Gastroesophageal sphincter (tissue), 4 donors: ENCODE results near the gene BNIP5. TPM values are rescaled to one million over a fixed set of nuclear protein-coding genes. Genes with fewer than 3 reads are reported as not detected.

Experiments used
- ATAC-seq: fragments of 150-250 bp; one replicate; pipeline ENCODE4 v1.9.1; 2016; ENCODE audit warnings: mild to moderate bottlenecking, moderate library complexity
- H3K27ac ChIP-seq, 4 donors: fragments of 200-600 bp; sonication (generic) in 3 of 4; 1 replicate in 3 of 4; 2 replicates in 1 of 4; pipeline ENCODE4 v1.5.1; 2016 to 2019
- H3K27me3 ChIP-seq: fragments of 200-600 bp; sonication (generic); one replicate; pipeline ENCODE4 v1.5.1; 2019
- H3K36me3 ChIP-seq, 2 donors: fragments of 200-600 bp; sonication (generic); one replicate each; pipeline ENCODE4 v1.5.1; 2019; ENCODE audit warnings: control low read depth in 1 of 2
- H3K4me1 ChIP-seq, 3 donors: fragments of 200-600 bp; sonication (generic); 1 replicate in 2 of 3; 2 replicates in 1 of 3; pipeline ENCODE4 v1.5.1; 2016 to 2019; ENCODE audit warnings: control low read depth in 2 of 3
- H3K4me3 ChIP-seq, 2 donors: fragments of 200-600 bp; sonication (generic); one replicate each; pipeline ENCODE4 v1.5.1; 2019; ENCODE audit warnings: mild to moderate bottlenecking in 1 of 2, moderate library complexity in 1 of 2
- H3K9me3 ChIP-seq, 3 donors: fragments of 200-600 bp; sonication (generic); one replicate each; pipeline ENCODE4 v1.5.1; 2017 to 2019; ENCODE audit warnings: control low read depth in 2 of 3
- EP300 ChIP-seq: sonication (generic); formaldehyde crosslinking; IDR thresholded peaks from one replicate; pipeline ENCODE4 v1.6.1; 2017; ENCODE audit warnings: antibody characterized with exemption, mild to moderate bottlenecking
- POLR2A ChIP-seq, 2 donors: fragments of 450-650 bp; IDR thresholded peaks; one replicate each; pipeline ENCODE4 v1.6.1; 2017; ENCODE audit warnings: antibody characterized with exemption in 2 of 2, mild to moderate bottlenecking in 2 of 2, moderate library complexity in 1 of 2
- POLR2AphosphoS5 ChIP-seq: sonication (generic); formaldehyde crosslinking; IDR thresholded peaks from one replicate; pipeline ENCODE4 v1.6.1; 2017; ENCODE audit warnings: antibody characterized with exemption
- WGBS, 2 donors: methylation state at CpG; one replicate each; pipeline ENCODE4 v1.1.5; 2018; ENCODE audit warnings: low coverage in 1 of 2; 5-methylcytosine and 5-hydroxymethylcytosine counted together
- total RNA-seq, 4 donors: library from RNA; depleted of rRNA; stranded (reverse); fragments of >200 nt; gene quantifications; one replicate each; pipeline ENCODE4 v1.1.0, GENCODE V29; 2016
- TF ChIP-seq, protein P1 (sequence below), 4 experiments: fragments of 200-600 bp in 2 of 4; fragments of 450-650 bp in 2 of 4; sonication (generic) in 1 of 4; IDR thresholded peaks; one replicate each; pipeline ENCODE4 v1.5.1; 2017 to 2019; ENCODE audit warnings: antibody characterized with exemption in 4 of 4, mild to moderate bottlenecking in 2 of 4, moderate library complexity in 2 of 4

Gene BNIP5
- total RNA-seq, 4 donors from 2014 or later = not detected

DNA sequence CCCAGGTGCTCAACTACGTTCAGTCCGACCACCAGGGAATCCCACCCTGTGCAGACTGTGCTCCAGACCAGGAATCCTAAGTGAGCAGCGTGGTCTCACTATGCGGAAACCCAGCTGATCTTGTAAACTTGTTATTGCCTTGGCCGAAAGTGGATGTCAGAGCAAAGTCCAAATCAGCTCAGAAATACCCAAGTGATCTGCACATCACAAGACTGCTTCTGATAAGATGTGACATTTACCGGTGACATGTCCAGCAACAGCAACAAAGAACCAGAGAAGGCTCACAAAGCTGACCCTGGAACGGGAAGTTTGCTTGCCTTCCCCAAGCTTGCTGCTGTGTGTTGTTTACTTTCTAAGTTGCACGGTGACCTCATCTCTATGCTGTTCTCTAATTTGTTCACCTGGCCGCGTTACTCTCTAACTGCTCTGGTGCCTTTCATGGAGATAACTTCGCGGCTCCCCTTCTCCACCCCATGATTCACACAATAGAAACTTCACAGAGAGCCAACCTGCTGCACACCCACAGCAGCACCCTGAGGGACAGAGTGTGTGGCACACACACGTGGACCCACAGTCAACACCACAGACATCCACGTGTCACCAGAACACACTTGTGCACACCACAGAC lies 1.7 kb downstream of the BNIP5 start:
- H3K36me3 ChIP-seq = no peaks in the 10 kb centered on the region
- H3K4me1 ChIP-seq = no peaks in the 10 kb centered on the region
- H3K4me3 ChIP-seq = no peak overlapping the region
- no peaks in the 10 kb centered on the region for H3K9me3 ChIP-seq
- no peak for ATAC-seq
- WGBS, 2 donors = 61 to 71% methylated on average over 5 to 14 of the region's 14 CpGs
- TF ChIP-seq POLR2A (IDR thresholded peaks at IDR 0.05) (no peak), EP300 (no peak), POLR2AphosphoS5 (no peak)
- TF ChIP-seq, protein P1, sequence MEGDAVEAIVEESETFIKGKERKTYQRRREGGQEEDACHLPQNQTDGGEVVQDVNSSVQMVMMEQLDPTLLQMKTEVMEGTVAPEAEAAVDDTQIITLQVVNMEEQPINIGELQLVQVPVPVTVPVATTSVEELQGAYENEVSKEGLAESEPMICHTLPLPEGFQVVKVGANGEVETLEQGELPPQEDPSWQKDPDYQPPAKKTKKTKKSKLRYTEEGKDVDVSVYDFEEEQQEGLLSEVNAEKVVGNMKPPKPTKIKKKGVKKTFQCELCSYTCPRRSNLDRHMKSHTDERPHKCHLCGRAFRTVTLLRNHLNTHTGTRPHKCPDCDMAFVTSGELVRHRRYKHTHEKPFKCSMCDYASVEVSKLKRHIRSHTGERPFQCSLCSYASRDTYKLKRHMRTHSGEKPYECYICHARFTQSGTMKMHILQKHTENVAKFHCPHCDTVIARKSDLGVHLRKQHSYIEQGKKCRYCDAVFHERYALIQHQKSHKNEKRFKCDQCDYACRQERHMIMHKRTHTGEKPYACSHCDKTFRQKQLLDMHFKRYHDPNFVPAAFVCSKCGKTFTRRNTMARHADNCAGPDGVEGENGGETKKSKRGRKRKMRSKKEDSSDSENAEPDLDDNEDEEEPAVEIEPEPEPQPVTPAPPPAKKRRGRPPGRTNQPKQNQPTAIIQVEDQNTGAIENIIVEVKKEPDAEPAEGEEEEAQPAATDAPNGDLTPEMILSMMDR (IDR thresholded peaks at IDR 0.05) = no peak
- peak overlapping the region in 1 of 4 donors; percentile 51 for H3K27ac ChIP-seq
- H3K27me3 ChIP-seq = peaks cover 50% of the 10 kb centered on the region

DNA sequence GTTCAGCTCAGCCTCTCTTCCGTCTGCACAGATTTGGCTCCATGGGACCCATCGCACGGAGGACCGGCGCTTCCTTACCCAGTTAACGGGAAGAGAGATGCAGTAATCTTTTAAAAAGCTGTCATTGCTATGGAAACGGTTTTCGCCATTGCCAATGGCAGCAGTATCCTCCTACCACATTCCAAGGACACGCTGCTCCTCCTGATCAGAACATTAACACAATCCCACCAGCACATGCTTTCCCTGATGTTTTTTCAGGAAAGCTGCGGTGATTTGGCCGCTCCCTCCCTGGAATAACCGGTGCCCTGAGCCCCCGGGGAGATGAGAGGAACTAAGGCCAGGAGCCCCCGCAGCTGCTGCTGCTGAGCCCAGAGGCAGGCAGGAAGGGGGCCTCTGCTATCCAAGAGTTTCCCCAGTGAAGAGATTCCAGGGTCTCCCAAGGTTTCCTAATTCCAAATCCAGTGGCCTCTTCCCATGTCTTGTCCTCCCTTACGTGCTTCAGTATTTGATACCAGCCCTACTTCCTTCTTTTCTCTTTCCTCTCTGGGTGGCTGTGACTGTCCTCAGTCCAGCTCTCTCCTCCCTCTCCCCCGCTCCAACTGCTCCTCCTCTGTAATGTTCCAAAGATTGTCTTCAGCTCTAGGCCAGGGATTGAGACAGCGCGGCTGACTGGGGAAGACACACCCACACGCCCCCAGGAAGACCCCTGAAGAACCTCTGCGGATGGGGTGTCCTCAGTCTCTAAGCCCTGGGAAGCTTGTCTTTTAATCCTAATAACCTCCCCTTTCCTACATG lies 2.6 kb downstream of the BNIP5 start:
- H3K27ac ChIP-seq = peak overlapping the region in 1 of 4 donors; percentile 51
- no peaks in the 10 kb centered on the region for H3K9me3 ChIP-seq
- H3K36me3 ChIP-seq = no peaks in the 10 kb centered on the region
- peak; percentile 65 for ATAC-seq
- no peak for TF ChIP-seq POLR2A (IDR thresholded peaks at IDR 0.05)
- TF ChIP-seq POLR2AphosphoS5 = no peak
- no peak for TF ChIP-seq EP300
- TF ChIP-seq, protein P1 (IDR thresholded peaks at IDR 0.05) = no peak
- 39 to 43% methylated on average over 7 to 9 of the region's 20 CpGs for WGBS, 2 donors
- no peak overlapping the region for H3K4me3 ChIP-seq
- peaks cover 51% of the 10 kb centered on the region for H3K27me3 ChIP-seq
- no peaks in the 10 kb centered on the region for H3K4me1 ChIP-seq

- Histone ChIP-seq H3K27ac (no peak overlapping the region), H3K4me3 (no peak overlapping the region), H3K9me3 (no peaks in the 10 kb centered on the region), H3K4me1 (no peaks in the 10 kb centered on the region), H3K36me3 (no peaks in the 10 kb centered on the region), H3K27me3 (peaks cover 51% of the 10 kb centered on the region)
- ATAC-seq = no peak
- WGBS, 2 donors = 69 to 73% methylated on average over 8 of the region's 8 CpGs
- TF ChIP-seq POLR2AphosphoS5 = no peak
- TF ChIP-seq EP300 = no peak
- TF ChIP-seq, protein P1 (IDR thresholded peaks at IDR 0.05) = no peak
- TF ChIP-seq POLR2A (IDR thresholded peaks at IDR 0.05) = no peak
These were observed 3.4 kb downstream of the BNIP5 start for GRCh38 chr6:36333171-36333895.

DNA sequence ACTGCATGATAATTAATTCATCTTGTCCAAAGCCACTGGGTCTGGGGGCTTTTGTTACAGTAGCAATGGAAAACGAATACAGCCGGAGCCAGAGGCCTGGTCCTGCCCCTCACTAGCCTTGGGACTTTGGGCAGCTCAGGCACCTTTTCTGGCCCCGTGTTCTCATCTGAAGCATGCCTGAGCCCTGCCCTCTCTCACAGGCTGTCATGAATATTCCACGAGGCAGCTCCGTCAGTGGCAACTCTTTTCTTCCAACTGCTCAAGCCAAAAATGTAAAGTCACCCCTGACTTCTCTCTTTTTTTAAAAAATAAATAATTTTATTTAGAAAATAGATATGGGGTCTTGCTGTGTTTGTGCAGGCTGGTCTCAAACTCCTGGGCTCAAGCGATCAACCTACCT lies 5.3 kb downstream of the BNIP5 start:
- peaks cover 45% of the 10 kb centered on the region for H3K27me3 ChIP-seq
- H3K27ac ChIP-seq = no peak overlapping the region
- H3K4me3 ChIP-seq = no peak overlapping the region
- H3K36me3 ChIP-seq = no peaks in the 10 kb centered on the region
- TF ChIP-seq POLR2AphosphoS5 (no peak), POLR2A (IDR thresholded peaks at IDR 0.05) (no peak), EP300 (no peak)
- TF ChIP-seq, protein P1 (IDR thresholded peaks at IDR 0.05) = no peak
- H3K9me3 ChIP-seq = no peaks in the 10 kb centered on the region
- no peaks in the 10 kb centered on the region for H3K4me1 ChIP-seq
- ATAC-seq = no peak
- WGBS, 2 donors = 92 to 95% methylated on average over 5 to 6 of the region's 6 CpGs
